Hair follicular keratinocyte (primary cell): ENCODE data around the gene DBNDD2. TPM values are rescaled to one million over a fixed set of nuclear protein-coding genes. Genes with fewer than 3 reads are reported as not detected.

Source experiments
- total RNA-seq: library from RNA; depleted of rRNA; stranded (reverse); fragments of >200 nt; gene quantifications from 2 replicates; pipeline ENCODE4 v1.2.3, GENCODE V29; 2015

DBNDD2 gene
- total RNA-seq, result 35.7 and 41.2 TPM in 2 replicates

GRCh38 chr20:45407783-45408645 lies at the start of gene DBNDD2:
TSS of gene DBNDD2 (plus strand) at chr20:45408289. CDS start at chr20:45408468, 179 bp downstream.

GRCh38 chr20:45362804-45363610 lies 45.1 kb upstream of the DBNDD2 start, which contains the start of gene SYS1:
TSS of gene SYS1 (plus strand) at chr20:45363156. CDS start at chr20:45363532, 376 bp downstream.

GRCh38 chr20:45378191-45378590 lies 29.9 kb upstream of the DBNDD2 start, which contains the start of gene TP53TG5:
TSS of gene TP53TG5 (minus strand) at chr20:45378325. CDS start at chr20:45378236, 89 bp downstream.

GRCh38 chr20:45415822-45416637 lies 7.9 kb downstream of the DBNDD2 start, which contains the start of gene PIGT:
TSS of gene PIGT (plus strand) at chr20:45416141. CDS start at chr20:45416157, 16 bp downstream.

Other genes starting within 250 kb of the DBNDD2 start
- 11.0 and 25.5 TPM in 2 replicates for gene PI3, start 233.4 kb upstream of the DBNDD2 start, total RNA-seq
- not detected in 2 replicates for gene SEMG1, start 201.3 kb upstream of the DBNDD2 start, total RNA-seq
- gene SEMG2, start 186.9 kb upstream of the DBNDD2 start, total RNA-seq, result not detected in 2 replicates
- 13.8 and 27.3 TPM in 2 replicates for gene SLPI, start 153.7 kb upstream of the DBNDD2 start, total RNA-seq
- gene RBPJL, start 101.4 kb upstream of the DBNDD2 start, total RNA-seq, result not detected in 2 replicates
- not detected in 2 replicates for gene MATN4, start 100.0 kb upstream of the DBNDD2 start, total RNA-seq
- 162 and 261 TPM in 2 replicates for gene SDC4, start 59.9 kb upstream of the DBNDD2 start, total RNA-seq
- gene SYS1, start 45.1 kb upstream of the DBNDD2 start, total RNA-seq, result 18.9 and 20.5 TPM in 2 replicates
- not detected in 2 replicates for gene TP53TG5, start 30.0 kb upstream of the DBNDD2 start, total RNA-seq
- gene PIGT, start 7.9 kb downstream of the DBNDD2 start, total RNA-seq, result 55.9 and 68.6 TPM in 2 replicates
- not detected in 2 replicates for gene WFDC2, start 61.5 kb downstream of the DBNDD2 start, total RNA-seq
- gene SPINT3, start 107.3 kb downstream of the DBNDD2 start, total RNA-seq, result not detected in 2 replicates
- not detected in 2 replicates for gene WFDC6, start 131.2 kb downstream of the DBNDD2 start, total RNA-seq
- not detected in 2 replicates for gene EPPIN, start 139.1 kb downstream of the DBNDD2 start, total RNA-seq
- gene WFDC8, start 171.0 kb downstream of the DBNDD2 start, total RNA-seq, result not detected in 2 replicates
- not detected in 2 replicates for gene WFDC10A, start 221.4 kb downstream of the DBNDD2 start, total RNA-seq
- not detected in 2 replicates for gene WFDC9, start 223.0 kb downstream of the DBNDD2 start, total RNA-seq